NB4 (cell line): ENCODE results near the gene FAM171A1.

ENCODE experiments used
- DNase-seq: peaks from one replicate; pipeline ENCODE4 v3.0.0; 2010; ENCODE audit warnings: low read depth
- H3K4me3 ChIP-seq: one replicate; pipeline ENCODE4 v1.5.1; 2011; ENCODE audit warnings: mild to moderate bottlenecking, low read depth, low read length, moderate library complexity
- CTCF ChIP-seq: IDR thresholded peaks from one replicate; pipeline ENCODE4 v1.5.1; 2012; ENCODE audit warnings: low read depth, low read length
- MYC ChIP-seq: IDR thresholded peaks from 2 replicates; pipeline ENCODE4 v1.6.1; 2011; ENCODE audit warnings: low read depth, low read length
- POLR2A ChIP-seq: IDR thresholded peaks from 2 replicates; pipeline ENCODE4 v1.6.1; 2011; ENCODE audit warnings: mild to moderate bottlenecking; ENCODE audit not compliant: insufficient read length; ENCODE audit errors: extremely low read depth
- TF ChIP-seq, protein P1 (sequence below): IDR thresholded peaks from 2 replicates; pipeline ENCODE4 v1.6.1; 2011; ENCODE audit warnings: low read depth, low read length

FAM171A1 gene

GRCh38 chr10:15378569-15378968 lies 7.5 kb upstream of the FAM171A1 start:
- TF ChIP-seq, protein P1, sequence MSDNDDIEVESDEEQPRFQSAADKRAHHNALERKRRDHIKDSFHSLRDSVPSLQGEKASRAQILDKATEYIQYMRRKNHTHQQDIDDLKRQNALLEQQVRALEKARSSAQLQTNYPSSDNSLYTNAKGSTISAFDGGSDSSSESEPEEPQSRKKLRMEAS = no peak
- TF ChIP-seq MYC = no peak
- TF ChIP-seq CTCF = no peak
- TF ChIP-seq POLR2A = no peak
- no peak for DNase-seq
- H3K4me3 ChIP-seq = no peak overlapping the region

DNA sequence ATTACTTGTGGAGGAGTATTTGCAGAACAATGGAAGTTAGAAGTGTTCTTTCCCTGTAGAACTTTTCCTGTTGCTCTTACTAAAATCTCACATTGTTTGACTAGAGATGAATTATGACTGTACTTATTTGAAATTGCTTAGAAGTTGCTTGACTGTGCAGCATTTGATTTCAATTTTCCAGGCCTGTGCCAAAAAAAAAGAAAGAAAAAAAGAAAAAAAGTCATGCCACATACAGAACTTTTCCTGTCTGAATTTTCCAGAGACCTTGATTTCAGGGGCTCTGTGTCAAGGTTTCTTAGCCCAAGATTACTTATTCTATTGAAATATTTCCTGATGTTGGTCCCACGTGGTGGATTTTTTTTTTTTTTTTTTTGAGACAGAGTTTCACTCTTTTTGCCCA lies 3.5 kb upstream of the FAM171A1 start:
- TF ChIP-seq CTCF = no peak
- TF ChIP-seq POLR2A = no peak
- no peak for TF ChIP-seq MYC
- TF ChIP-seq, protein P1 = no peak
- DNase-seq = no peak
- no peak overlapping the region for H3K4me3 ChIP-seq

- TF ChIP-seq CTCF (no peak), MYC (no peak), POLR2A (no peak)
- TF ChIP-seq, protein P1 = no peak
- DNase-seq = no peak
These were observed 3.1 kb upstream of the FAM171A1 start for GRCh38 chr10:15374156-15374555.

GRCh38 chr10:15373199-15373598 lies 2.1 kb upstream of the FAM171A1 start:
- TF ChIP-seq MYC = no peak
- TF ChIP-seq, protein P1 = no peak
- TF ChIP-seq POLR2A = no peak
- TF ChIP-seq CTCF = no peak

More at GRCh38 chr10:15374156-15374555, 3.1 kb upstream of the FAM171A1 start:
- no peak overlapping the region for H3K4me3 ChIP-seq

DNA sequence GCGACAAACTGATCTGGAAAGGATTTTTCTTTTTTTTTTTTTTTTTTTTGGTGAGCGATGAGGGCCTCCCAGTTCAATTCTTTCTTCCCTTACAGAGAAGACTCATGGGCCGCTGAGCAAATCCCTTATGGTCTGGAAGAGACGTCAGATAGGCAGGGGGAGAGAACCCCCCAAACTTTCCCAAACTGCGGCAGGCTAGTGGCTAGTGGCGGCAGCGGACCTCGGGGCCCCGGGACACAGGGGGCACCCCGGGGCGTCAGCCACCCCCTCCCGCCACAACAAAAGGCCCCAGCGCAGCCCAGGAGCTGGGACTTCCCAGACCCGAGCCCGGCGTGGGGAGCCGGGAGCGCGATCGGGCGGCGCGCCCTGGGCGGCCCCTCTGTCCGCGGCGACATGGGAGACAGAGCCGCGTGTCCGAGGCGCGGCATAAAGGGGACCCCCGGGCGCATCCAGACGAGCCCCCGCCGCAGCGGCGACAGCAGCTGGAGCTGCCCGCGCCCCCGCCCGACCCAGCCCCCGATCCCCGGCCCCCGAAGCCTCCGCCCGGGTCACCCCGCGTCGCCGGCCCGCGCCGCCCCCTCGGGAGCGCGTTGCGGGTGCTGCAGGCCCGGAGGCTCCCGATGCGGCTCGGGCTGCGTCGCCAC lies 755 bp downstream of the FAM171A1 start:
- no peak overlapping the region for H3K4me3 ChIP-seq

More at GRCh38 chr10:15373199-15373598, 2.1 kb upstream of the FAM171A1 start:
- no peak overlapping the region for H3K4me3 ChIP-seq
- no peak for DNase-seq

More for the DNA sequence above, 755 bp downstream of the FAM171A1 start:
- TF ChIP-seq, protein P1 = no peak
- TF ChIP-seq POLR2A = no peak
- no peak for TF ChIP-seq MYC
- no peak for TF ChIP-seq CTCF
- no peak for DNase-seq
